ENCODE data around the gene MRTFB. TPM values are rescaled to one million over a fixed set of nuclear protein-coding genes. Genes with fewer than 3 reads are reported as not detected.

MRTFB gene
- total RNA-seq, 1 experiment from 2014 or later: 71.5 TPM

DNA sequence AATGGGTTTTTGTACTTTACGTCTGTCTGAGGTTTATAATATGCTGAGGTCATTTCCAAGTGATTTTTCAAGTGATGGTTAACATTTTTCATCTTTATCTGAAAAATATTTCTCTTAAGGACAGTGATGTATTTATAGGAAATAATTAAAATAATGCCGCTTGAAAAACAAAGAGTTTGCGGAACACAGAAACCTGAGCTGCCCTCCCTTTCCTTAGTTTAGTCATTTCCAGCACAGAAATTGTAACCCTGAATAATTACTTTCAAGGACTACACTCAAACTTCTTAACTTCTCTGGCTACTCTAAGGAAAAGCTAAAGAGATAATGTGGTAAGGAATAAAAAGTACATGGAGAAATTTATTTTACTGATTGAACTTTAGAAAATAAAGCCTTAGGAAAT, 54.6 kb downstream of the MRTFB start:
- no peak for DNase-seq
- Histone ChIP-seq H3K4me1 (replicated peaks; ENCODE audit: insufficient read depth) (no peaks in the 10 kb centered on the region), H4K20me1 (ENCODE audit: insufficient read depth) (peaks cover 14% of the 10 kb centered on the region), H3K4me3 (no peak overlapping the region), H3K9me3 (ENCODE audit: insufficient read depth, low read depth) (no peaks in the 10 kb centered on the region; the same call in 1 of the 2 replicates), H3K36me3 (ENCODE audit: low read depth) (no peaks in the 10 kb centered on the region), H3K79me2 (ENCODE audit: low read depth) (peaks cover 33% of the 10 kb centered on the region), H3K27me3 (ENCODE audit: insufficient read depth, low read depth) (no peaks in the 10 kb centered on the region), H3K27ac (no peak overlapping the region), H2AFZ (no peak overlapping the region), H3F3A (ENCODE audit: insufficient read depth, low read depth) (no peaks in the 10 kb centered on the region), H3K4me2 (no peak overlapping the region), H3K9me2 (ENCODE audit: insufficient read depth) (no peaks in the 10 kb centered on the region)
- intact Hi-C loops (cut with micrococcal nuclease; ENCODE audit: unreplicated experiment): no loop called here
- ChIA-PET CTCF (no interaction called here), POLR2A (ENCODE audit: unreplicated experiment) (no interaction called here)
- TF ChIP-seq EZH2 (IDR thresholded peaks at IDR 0.05; ENCODE audit: low read depth): no peak
- TF ChIP-seq CTCF (conservative IDR thresholded peaks at IDR 0.05): no peak
- no TSS peak for BruUV-seq (replicated peaks)

GRCh38 chr16:14128097-14128496, 57.0 kb downstream of the MRTFB start:
- no peaks in the 10 kb centered on the region; the same call in 1 of the 2 replicates for H3K9me3 ChIP-seq (ENCODE audit: insufficient read depth, low read depth)
- H2AFZ ChIP-seq: no peak overlapping the region
- ChIA-PET CTCF (interaction anchor here (0.6 kb wide), 1 partner anchor 24 kb away, joined by 3 read pairs; no protein-coding TSS in a partner anchor), POLR2A (ENCODE audit: unreplicated experiment) (interaction anchor here (0.6 kb wide), 1 partner anchor 243 kb away, joined by 3 read pairs; no protein-coding TSS in a partner anchor)
- H3F3A ChIP-seq (ENCODE audit: insufficient read depth, low read depth): no peaks in the 10 kb centered on the region
- H3K4me2 ChIP-seq: no peak overlapping the region
- H3K79me2 ChIP-seq (ENCODE audit: low read depth): peaks cover 21% of the 10 kb centered on the region
- H3K27me3 ChIP-seq (ENCODE audit: insufficient read depth, low read depth): no peaks in the 10 kb centered on the region
- H3K27ac ChIP-seq: no peak overlapping the region
- intact Hi-C loops (cut with micrococcal nuclease; ENCODE audit: unreplicated experiment): no loop called here
- no peaks in the 10 kb centered on the region for H3K36me3 ChIP-seq (ENCODE audit: low read depth)
- no peaks in the 10 kb centered on the region for H3K4me1 ChIP-seq (replicated peaks; ENCODE audit: insufficient read depth)
- no peak overlapping the region for H3K4me3 ChIP-seq
- DNase-seq: no peak
- no TSS peak for BruUV-seq (replicated peaks)
- H4K20me1 ChIP-seq (ENCODE audit: insufficient read depth): peaks cover 14% of the 10 kb centered on the region
- no peaks in the 10 kb centered on the region for H3K9me2 ChIP-seq (ENCODE audit: insufficient read depth)
- no peak for TF ChIP-seq EZH2 (IDR thresholded peaks at IDR 0.05; ENCODE audit: low read depth)
- no peak for TF ChIP-seq CTCF (conservative IDR thresholded peaks at IDR 0.05)

GRCh38 chr16:14129502-14129901, 58.4 kb downstream of the MRTFB start:
- Histone ChIP-seq H3K36me3 (ENCODE audit: low read depth) (no peaks in the 10 kb centered on the region), H3K27me3 (ENCODE audit: insufficient read depth, low read depth) (no peaks in the 10 kb centered on the region), H3K27ac (no peak overlapping the region), H3K9me2 (ENCODE audit: insufficient read depth) (no peaks in the 10 kb centered on the region), H2AFZ (no peak overlapping the region), H3K9me3 (ENCODE audit: insufficient read depth, low read depth) (no peaks in the 10 kb centered on the region; the same call in 1 of the 2 replicates), H3K4me3 (no peak overlapping the region), H3F3A (ENCODE audit: insufficient read depth, low read depth) (no peaks in the 10 kb centered on the region), H3K4me1 (replicated peaks; ENCODE audit: insufficient read depth) (no peaks in the 10 kb centered on the region), H3K4me2 (no peak overlapping the region), H3K79me2 (ENCODE audit: low read depth) (peaks cover 14% of the 10 kb centered on the region; the same call in 1 of the 2 replicates), H4K20me1 (ENCODE audit: insufficient read depth) (0 out of 2 replicates have a peak, but pooled peaks cover 8% of the 10 kb centered on the region)
- CTCF ChIA-PET: no interaction called here
- BruUV-seq (replicated peaks): no TSS peak
- DNase-seq: no peak
- intact Hi-C loops (cut with micrococcal nuclease; ENCODE audit: unreplicated experiment): no loop called here
- TF ChIP-seq EZH2 (IDR thresholded peaks at IDR 0.05; ENCODE audit: low read depth) (no peak), CTCF (conservative IDR thresholded peaks at IDR 0.05) (no peak)
- POLR2A ChIA-PET (ENCODE audit: unreplicated experiment): no interaction called here

All from PC-9 (cell line).